ENCODE results near the gene CMSS1.

Gene CMSS1

GRCh38 chr3:99957151-99957796 is 139.6 kb downstream of the CMSS1 start:
- H3K27ac ChIP-seq, result no peak overlapping the region
- in situ Hi-C loops (cut with HindIII; ENCODE audit: low pct_ligation_motif_present, low sequenced_read_pairs), result no loop called here
- TF ChIP-seq CTCF (IDR thresholded peaks at IDR 0.05; ENCODE audit: low read depth, low read length, missing control alignments), result no peak
- no peak overlapping the region for H3K4me3 ChIP-seq (ENCODE audit: low read depth, low read length)
- H3K27me3 ChIP-seq (replicated peaks), result no peaks in the 10 kb centered on the region
- DNase-seq, result no peak
- no peaks in the 10 kb centered on the region for H3K36me3 ChIP-seq (replicated peaks)

GRCh38 chr3:99958222-99958912 is 140.7 kb downstream of the CMSS1 start:
- Histone ChIP-seq H3K36me3 (replicated peaks) (no peaks in the 10 kb centered on the region), H3K27me3 (replicated peaks) (no peaks in the 10 kb centered on the region), H3K4me3 (ENCODE audit: low read depth, low read length) (no peak overlapping the region), H3K27ac (no peak overlapping the region)
- in situ Hi-C loops (cut with HindIII; ENCODE audit: low pct_ligation_motif_present, low sequenced_read_pairs), result no loop called here
- TF ChIP-seq CTCF (IDR thresholded peaks at IDR 0.05; ENCODE audit: low read depth, low read length, missing control alignments), result no peak
- DNase-seq, result no peak

GRCh38 chr3:99960123-99960878 is 142.6 kb downstream of the CMSS1 start:
- in situ Hi-C loops (cut with HindIII; ENCODE audit: low pct_ligation_motif_present, low sequenced_read_pairs), result no loop called here
- H3K4me3 ChIP-seq (ENCODE audit: low read depth, low read length), result no peak overlapping the region
- H3K36me3 ChIP-seq (replicated peaks), result no peaks in the 10 kb centered on the region
- H3K27ac ChIP-seq, result no peak overlapping the region
- no peaks in the 10 kb centered on the region for H3K27me3 ChIP-seq (replicated peaks)
- no peak for DNase-seq
- no peak for TF ChIP-seq CTCF (IDR thresholded peaks at IDR 0.05; ENCODE audit: low read depth, low read length, missing control alignments)

- no peak overlapping the region for H3K27ac ChIP-seq
- H3K4me3 ChIP-seq (ENCODE audit: low read depth, low read length), result no peak overlapping the region
- H3K36me3 ChIP-seq (replicated peaks), result no peaks in the 10 kb centered on the region
- DNase-seq, result no peak
- H3K27me3 ChIP-seq (replicated peaks), result no peaks in the 10 kb centered on the region
- TF ChIP-seq CTCF (IDR thresholded peaks at IDR 0.05; ENCODE audit: low read depth, low read length, missing control alignments), result no peak
- in situ Hi-C loops (cut with HindIII; ENCODE audit: low pct_ligation_motif_present, low sequenced_read_pairs), result no loop called here
Observed at GRCh38 chr3:99960941-99961340, 143.3 kb downstream of the CMSS1 start.

GRCh38 chr3:99961756-99962515 is 144.3 kb downstream of the CMSS1 start:
- Histone ChIP-seq H3K4me3 (ENCODE audit: low read depth, low read length) (no peak overlapping the region), H3K27ac (no peak overlapping the region), H3K27me3 (replicated peaks) (no peaks in the 10 kb centered on the region), H3K36me3 (replicated peaks) (no peaks in the 10 kb centered on the region)
- in situ Hi-C loops (cut with HindIII; ENCODE audit: low pct_ligation_motif_present, low sequenced_read_pairs), result no loop called here
- no peak for DNase-seq
- no peak for TF ChIP-seq CTCF (IDR thresholded peaks at IDR 0.05; ENCODE audit: low read depth, low read length, missing control alignments)

Data from brain microvascular endothelial cell (primary cell).